C4-2B (cell line): ENCODE measurements around the gene SLC39A10.

ENCODE experiments used
- H3K27ac ChIP-seq: fragments of 450-650 bp; 2 replicates; pipeline ENCODE4 v1.5.1; 2017
- ZFX ChIP-seq: fragments of 450-650 bp; IDR thresholded peaks from 2 replicates; pipeline ENCODE4 v1.6.1; 2017
- TF ChIP-seq, protein P1 (sequence below): fragments of 450-650 bp; conservative IDR thresholded peaks from 2 replicates; pipeline ENCODE4 v1.5.1; 2017; ENCODE audit warnings: mild to moderate bottlenecking

SLC39A10 gene

DNA sequence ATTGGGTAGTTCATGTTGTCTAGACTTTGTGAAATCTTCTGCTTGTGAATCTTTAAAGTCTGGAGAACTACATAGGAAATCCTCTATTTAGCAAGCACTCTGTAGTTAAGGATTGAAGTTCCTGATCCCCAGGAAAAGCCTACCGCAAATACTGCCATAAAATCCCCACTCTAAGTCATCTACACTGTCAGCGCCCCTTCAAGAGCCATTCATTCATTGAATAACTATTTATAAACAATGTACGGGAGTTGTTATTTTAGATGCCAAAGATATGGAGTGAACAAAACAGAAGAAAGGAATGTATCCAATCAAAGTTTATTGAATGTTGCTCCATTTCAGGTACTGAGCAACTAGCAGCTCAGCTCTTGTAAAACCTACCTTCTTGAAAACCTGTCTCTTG is 36.5 kb upstream of the SLC39A10 start:
- no peak overlapping the region for H3K27ac ChIP-seq
- TF ChIP-seq, protein P1, sequence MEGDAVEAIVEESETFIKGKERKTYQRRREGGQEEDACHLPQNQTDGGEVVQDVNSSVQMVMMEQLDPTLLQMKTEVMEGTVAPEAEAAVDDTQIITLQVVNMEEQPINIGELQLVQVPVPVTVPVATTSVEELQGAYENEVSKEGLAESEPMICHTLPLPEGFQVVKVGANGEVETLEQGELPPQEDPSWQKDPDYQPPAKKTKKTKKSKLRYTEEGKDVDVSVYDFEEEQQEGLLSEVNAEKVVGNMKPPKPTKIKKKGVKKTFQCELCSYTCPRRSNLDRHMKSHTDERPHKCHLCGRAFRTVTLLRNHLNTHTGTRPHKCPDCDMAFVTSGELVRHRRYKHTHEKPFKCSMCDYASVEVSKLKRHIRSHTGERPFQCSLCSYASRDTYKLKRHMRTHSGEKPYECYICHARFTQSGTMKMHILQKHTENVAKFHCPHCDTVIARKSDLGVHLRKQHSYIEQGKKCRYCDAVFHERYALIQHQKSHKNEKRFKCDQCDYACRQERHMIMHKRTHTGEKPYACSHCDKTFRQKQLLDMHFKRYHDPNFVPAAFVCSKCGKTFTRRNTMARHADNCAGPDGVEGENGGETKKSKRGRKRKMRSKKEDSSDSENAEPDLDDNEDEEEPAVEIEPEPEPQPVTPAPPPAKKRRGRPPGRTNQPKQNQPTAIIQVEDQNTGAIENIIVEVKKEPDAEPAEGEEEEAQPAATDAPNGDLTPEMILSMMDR, result no peak
- no peak for TF ChIP-seq ZFX

DNA sequence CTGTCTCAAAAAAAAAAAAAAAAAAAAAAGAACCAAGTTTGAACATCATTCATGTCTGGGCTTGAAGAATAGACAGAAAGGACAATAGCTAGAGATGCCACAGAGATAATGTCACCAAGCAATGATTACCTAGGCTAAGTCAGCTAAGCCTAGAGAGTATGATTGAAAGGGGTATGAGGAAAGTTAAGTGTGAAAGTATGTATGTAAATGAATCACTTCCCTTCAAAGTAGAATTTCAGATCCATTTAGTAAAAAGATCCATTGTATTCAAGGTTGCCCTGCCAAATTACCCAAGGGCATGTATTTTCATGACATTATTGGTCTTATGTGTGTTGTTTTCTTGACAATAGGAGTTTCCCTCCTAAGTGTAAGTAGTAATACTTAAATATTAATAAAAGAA is 34.1 kb upstream of the SLC39A10 start:
- TF ChIP-seq, protein P1, result no peak
- no peak for TF ChIP-seq ZFX
- no peak overlapping the region for H3K27ac ChIP-seq

DNA sequence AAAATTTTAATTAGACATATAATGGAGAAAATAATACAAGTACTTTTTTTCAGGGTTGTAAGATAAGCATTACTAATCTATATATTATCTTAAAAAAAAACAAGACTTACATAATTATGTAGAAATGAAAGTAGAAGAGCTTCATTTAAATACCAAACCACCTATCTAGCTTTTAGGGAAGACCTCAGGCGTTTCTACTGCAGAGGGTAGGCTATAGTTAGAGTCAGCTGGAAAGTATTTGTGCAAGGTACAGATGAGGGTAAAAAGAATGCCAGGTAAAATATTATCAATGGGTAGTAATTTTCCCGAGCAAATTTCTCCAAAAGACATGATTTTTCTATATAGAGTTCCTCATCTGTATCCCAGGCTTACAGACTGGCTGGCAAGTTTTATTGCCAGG is 30.5 kb upstream of the SLC39A10 start:
- TF ChIP-seq, protein P1, result no peak
- no peak for TF ChIP-seq ZFX
- no peak overlapping the region for H3K27ac ChIP-seq

DNA sequence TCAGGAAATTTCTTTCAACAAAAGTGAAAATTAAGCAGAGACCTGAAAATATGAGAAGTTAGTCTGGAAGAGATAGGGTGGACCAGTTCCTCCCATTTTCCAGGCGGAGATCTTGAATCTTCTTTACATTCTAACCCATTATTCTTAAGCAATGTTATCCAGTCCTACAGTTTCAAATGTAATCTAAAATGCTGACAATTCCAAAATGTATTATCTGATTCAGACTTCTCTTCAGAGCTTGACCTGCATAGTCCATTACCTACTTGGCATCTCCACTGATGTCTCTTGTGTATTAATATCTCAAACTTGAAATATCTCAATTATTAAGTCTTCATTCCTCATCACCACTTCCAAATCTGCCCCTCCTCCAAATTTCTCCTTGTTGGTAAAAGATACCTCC is 28.4 kb upstream of the SLC39A10 start:
- TF ChIP-seq ZFX, result no peak
- TF ChIP-seq, protein P1, result no peak

DNA sequence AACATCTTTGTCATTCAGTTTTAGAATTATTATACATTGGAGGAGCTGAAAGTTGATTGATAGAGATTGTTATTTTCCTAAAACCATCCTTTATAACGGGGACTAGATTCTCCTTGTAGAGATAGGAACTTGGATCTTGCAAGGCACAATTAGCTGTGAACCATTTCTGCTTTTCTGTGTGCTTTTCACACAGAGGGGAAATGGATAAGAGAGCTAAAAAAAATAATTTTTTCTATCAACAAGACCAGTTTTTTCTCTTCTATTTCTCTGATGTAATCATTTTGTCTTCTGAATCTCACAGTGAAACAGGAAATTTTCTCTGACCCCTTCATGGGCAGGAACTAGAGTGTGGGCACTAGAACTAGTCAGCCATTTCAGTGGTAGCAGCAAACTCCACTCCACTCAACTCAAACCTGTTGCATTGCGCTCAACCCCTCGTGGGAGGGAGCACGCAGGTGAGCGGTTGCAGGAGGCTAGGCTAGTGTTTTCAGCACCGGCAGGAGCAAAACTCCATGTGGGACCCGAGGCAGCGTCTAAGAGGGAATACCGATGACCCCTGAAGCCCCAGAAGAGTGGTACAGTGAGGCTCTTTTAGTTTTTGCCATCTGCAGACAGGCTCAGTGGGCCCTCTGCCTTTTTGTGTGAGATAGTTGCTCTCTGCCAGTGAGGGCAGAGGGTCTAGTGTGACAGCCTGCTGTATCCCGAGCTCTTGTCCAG is 24.0 kb upstream of the SLC39A10 start:
- TF ChIP-seq, protein P1, result no peak
- TF ChIP-seq ZFX, result no peak
- H3K27ac ChIP-seq, result no peak overlapping the region

More for the DNA sequence above, 28.4 kb upstream of the SLC39A10 start:
- H3K27ac ChIP-seq, result no peak overlapping the region

DNA sequence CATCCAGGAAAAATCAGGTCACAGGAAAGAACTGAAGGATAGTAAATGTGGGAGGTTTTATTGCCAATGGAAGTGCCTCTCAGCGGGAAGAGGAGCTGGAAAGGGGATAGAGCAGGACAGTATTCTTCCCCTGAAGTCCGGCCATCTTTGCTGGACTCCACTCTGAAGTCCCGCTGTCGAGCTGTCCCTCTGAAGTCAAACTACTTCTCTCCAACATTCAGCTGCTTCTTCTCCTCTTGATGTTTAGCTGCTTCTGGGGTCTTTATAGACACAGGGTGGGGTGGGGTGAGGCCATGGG is 23.5 kb upstream of the SLC39A10 start:
- TF ChIP-seq, protein P1, result no peak
- TF ChIP-seq ZFX, result no peak

DNA sequence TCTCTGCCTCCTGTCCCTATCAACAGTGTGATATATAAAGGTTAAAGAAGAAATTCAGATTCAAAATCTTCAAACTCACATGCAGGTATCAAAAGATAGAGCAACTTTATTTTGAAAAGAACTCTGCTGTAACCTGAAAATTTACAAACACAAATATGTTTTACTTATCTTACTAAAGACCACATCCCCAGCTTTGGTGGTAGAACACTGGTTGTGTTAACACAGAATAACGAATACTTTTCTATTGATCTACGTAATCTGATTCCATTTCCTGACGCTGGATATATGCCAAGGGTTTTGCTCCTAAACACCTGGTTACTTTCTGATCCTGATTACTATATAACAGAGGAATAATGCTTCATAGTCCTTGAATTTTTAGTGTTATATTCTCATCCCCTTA is 23.1 kb upstream of the SLC39A10 start:
- H3K27ac ChIP-seq, result no peak overlapping the region
- TF ChIP-seq, protein P1, result no peak
- no peak for TF ChIP-seq ZFX

More for the DNA sequence above, 23.5 kb upstream of the SLC39A10 start:
- no peak overlapping the region for H3K27ac ChIP-seq
